ENCODE data around the gene OR2B2.

The OR2B2 gene

GRCh38 chr6:27890445-27891319 lies 21.5 kb downstream of the OR2B2 start:
- TF ChIP-seq, protein P1, sequence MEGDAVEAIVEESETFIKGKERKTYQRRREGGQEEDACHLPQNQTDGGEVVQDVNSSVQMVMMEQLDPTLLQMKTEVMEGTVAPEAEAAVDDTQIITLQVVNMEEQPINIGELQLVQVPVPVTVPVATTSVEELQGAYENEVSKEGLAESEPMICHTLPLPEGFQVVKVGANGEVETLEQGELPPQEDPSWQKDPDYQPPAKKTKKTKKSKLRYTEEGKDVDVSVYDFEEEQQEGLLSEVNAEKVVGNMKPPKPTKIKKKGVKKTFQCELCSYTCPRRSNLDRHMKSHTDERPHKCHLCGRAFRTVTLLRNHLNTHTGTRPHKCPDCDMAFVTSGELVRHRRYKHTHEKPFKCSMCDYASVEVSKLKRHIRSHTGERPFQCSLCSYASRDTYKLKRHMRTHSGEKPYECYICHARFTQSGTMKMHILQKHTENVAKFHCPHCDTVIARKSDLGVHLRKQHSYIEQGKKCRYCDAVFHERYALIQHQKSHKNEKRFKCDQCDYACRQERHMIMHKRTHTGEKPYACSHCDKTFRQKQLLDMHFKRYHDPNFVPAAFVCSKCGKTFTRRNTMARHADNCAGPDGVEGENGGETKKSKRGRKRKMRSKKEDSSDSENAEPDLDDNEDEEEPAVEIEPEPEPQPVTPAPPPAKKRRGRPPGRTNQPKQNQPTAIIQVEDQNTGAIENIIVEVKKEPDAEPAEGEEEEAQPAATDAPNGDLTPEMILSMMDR (IDR thresholded peaks at IDR 0.05; ENCODE audit: low read depth, low read length, missing control alignments) = peak; percentile 14
- Histone ChIP-seq H3K27me3 (replicated peaks) (no peaks in the 10 kb centered on the region), H3K36me3 (replicated peaks) (no peaks in the 10 kb centered on the region), H3K27ac (peak overlapping the region; percentile 36), H3K4me3 (ENCODE audit: low read depth, low read length) (peak overlapping the region; percentile 61)
- peak; percentile 87 for DNase-seq
- in situ Hi-C loops (cut with HindIII; ENCODE audit: low pct_ligation_motif_present, low sequenced_read_pairs) = no loop called here

DNA sequence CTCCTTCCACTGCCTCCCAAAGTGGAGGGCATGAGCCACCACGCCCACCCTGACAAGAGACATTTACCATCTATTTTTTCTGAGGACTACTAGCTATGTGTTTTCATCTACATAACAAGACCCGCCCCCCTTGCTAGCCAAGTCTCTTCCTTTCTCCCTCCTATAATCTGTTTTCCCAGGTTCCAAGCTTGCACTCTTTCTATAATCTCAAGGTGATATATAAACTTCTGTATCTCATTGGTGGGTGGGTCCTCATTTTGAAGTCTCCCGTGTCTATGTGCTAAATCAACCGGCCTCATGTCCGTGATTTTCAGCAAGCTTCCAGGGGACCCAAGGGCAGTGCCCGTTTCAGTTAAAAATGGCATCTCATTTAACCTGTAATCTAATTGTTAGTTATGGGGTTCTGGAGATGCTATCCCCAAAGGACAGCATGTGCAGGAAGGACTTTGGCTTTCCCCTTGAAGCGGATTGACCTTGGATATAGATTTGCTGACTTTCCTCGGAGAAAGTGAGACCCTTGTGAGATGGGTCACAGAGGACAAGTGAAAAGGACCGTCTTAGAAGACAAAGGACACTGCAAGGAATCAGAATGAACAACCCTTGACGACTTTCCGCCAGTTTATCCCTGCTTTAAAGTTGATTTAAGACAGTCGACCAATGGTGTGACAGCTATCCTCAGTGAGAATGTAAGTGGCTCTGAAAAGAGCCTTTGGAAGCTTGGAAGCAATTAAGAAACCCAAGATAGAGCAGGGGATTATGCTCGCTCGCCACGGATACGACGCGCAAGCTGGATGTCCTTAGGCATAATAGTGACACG lies 22.4 kb downstream of the OR2B2 start:
- no peak for DNase-seq
- Histone ChIP-seq H3K27me3 (replicated peaks) (no peaks in the 10 kb centered on the region), H3K27ac (peak overlapping the region; percentile 36), H3K4me3 (ENCODE audit: low read depth, low read length) (peak overlapping the region; percentile 61), H3K36me3 (replicated peaks) (no peaks in the 10 kb centered on the region)
- TF ChIP-seq, protein P1 (IDR thresholded peaks at IDR 0.05; ENCODE audit: low read depth, low read length, missing control alignments) = no peak
- in situ Hi-C loops (cut with HindIII; ENCODE audit: low pct_ligation_motif_present, low sequenced_read_pairs) = loop anchor here (5.0 kb wide), 1 partner anchor 68 kb away; a partner anchor contains a TSS

- H3K4me3 ChIP-seq (ENCODE audit: low read depth, low read length) = no peak overlapping the region
- TF ChIP-seq, protein P1 (IDR thresholded peaks at IDR 0.05; ENCODE audit: low read depth, low read length, missing control alignments) = no peak
- H3K27ac ChIP-seq = no peak overlapping the region
- in situ Hi-C loops (cut with HindIII; ENCODE audit: low pct_ligation_motif_present, low sequenced_read_pairs) = loop anchor here (5.0 kb wide), 1 partner anchor 67 kb away; a partner anchor contains a TSS
- H3K27me3 ChIP-seq (replicated peaks) = no peaks in the 10 kb centered on the region
- no peak for DNase-seq
- H3K36me3 ChIP-seq (replicated peaks) = no peaks in the 10 kb centered on the region
Observed at GRCh38 chr6:27889275-27889627, 22.9 kb downstream of the OR2B2 start.

GRCh38 chr6:27888566-27888965 lies 23.6 kb downstream of the OR2B2 start:
- in situ Hi-C loops (cut with HindIII; ENCODE audit: low pct_ligation_motif_present, low sequenced_read_pairs) = loop anchor here (5.0 kb wide), 1 partner anchor 66 kb away; a partner anchor contains a TSS
- H3K27ac ChIP-seq = no peak overlapping the region
- no peak overlapping the region for H3K4me3 ChIP-seq (ENCODE audit: low read depth, low read length)
- H3K27me3 ChIP-seq (replicated peaks) = no peaks in the 10 kb centered on the region
- TF ChIP-seq, protein P1 (IDR thresholded peaks at IDR 0.05; ENCODE audit: low read depth, low read length, missing control alignments) = no peak
- no peaks in the 10 kb centered on the region for H3K36me3 ChIP-seq (replicated peaks)
- DNase-seq = no peak

GRCh38 chr6:27886073-27886472 lies 26.1 kb downstream of the OR2B2 start:
- in situ Hi-C loops (cut with HindIII; ENCODE audit: low pct_ligation_motif_present, low sequenced_read_pairs) = loop anchor here (5.0 kb wide), 1 partner anchor 64 kb away; a partner anchor contains a TSS
- DNase-seq = no peak
- H3K27ac ChIP-seq = no peak overlapping the region
- no peak overlapping the region for H3K4me3 ChIP-seq (ENCODE audit: low read depth, low read length)
- no peaks in the 10 kb centered on the region for H3K36me3 ChIP-seq (replicated peaks)
- no peaks in the 10 kb centered on the region for H3K27me3 ChIP-seq (replicated peaks)
- TF ChIP-seq, protein P1 (IDR thresholded peaks at IDR 0.05; ENCODE audit: low read depth, low read length, missing control alignments) = no peak

Data from brain microvascular endothelial cell (primary cell).